ENCODE measurements around the gene APBB2. TPM values are rescaled to one million over a fixed set of nuclear protein-coding genes. Genes with fewer than 3 reads are reported as not detected.
A peak's percentile ranks its signal among the peaks of the same experiment; 100 is the strongest.

Gene APBB2
- total and polyA plus RNA-seq, 2 of the 4 experiments (the other 2 are of a cell fraction): 47.9 to 75.5 TPM

- TF ChIP-seq, protein P1, sequence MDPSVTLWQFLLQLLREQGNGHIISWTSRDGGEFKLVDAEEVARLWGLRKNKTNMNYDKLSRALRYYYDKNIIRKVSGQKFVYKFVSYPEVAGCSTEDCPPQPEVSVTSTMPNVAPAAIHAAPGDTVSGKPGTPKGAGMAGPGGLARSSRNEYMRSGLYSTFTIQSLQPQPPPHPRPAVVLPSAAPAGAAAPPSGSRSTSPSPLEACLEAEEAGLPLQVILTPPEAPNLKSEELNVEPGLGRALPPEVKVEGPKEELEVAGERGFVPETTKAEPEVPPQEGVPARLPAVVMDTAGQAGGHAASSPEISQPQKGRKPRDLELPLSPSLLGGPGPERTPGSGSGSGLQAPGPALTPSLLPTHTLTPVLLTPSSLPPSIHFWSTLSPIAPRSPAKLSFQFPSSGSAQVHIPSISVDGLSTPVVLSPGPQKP (IDR thresholded peaks at IDR 0.05; ENCODE audit: borderline replicate concordance, low read depth, low read length): no peak
- TF ChIP-seq MXI1 (IDR thresholded peaks at IDR 0.05; ENCODE audit: borderline replicate concordance, low read depth, low read length) (no peak), RAD21 (IDR thresholded peaks at IDR 0.05; ENCODE audit: low read length) (no peak), RFX5 (IDR thresholded peaks at IDR 0.05; ENCODE audit: low read depth, low read length) (no peak), FOS (IDR thresholded peaks at IDR 0.05; ENCODE audit: low read depth, low read length) (no peak)
These were observed 1.6 kb upstream of the APBB2 start (continued) for GRCh38 chr4:41215969-41216293.

GRCh38 chr4:41215155-41215554, 813 bp upstream of the APBB2 start:
- DNase-seq (no peak), ATAC-seq (ENCODE audit: low read depth) (no peak)
- ChIA-PET CTCF (interaction anchor here (1.2 to 1.5 kb wide), 2 partner anchors 78 to 288 kb away, joined by 4 read pairs; no protein-coding TSS in a partner anchor), POLR2A (ENCODE audit: unreplicated experiment) (no interaction called here)
- Histone ChIP-seq H3K27me3 (ENCODE audit: control insufficient read depth, insufficient read depth, low read length) (no peaks in the 10 kb centered on the region), H4K20me1 (ENCODE audit: insufficient read depth, low read length) (no peaks in the 10 kb centered on the region), H3K56ac (ENCODE audit: extremely low read depth, insufficient read depth, low read length) (no peak overlapping the region), H2AK9ac (replicated peaks; ENCODE audit: low read depth, low read length, poor library complexity) (no peak overlapping the region), H2AFZ (replicated peaks; ENCODE audit: low read length, poor library complexity) (peak overlapping the region; percentile 34), H2BK20ac (ENCODE audit: low read depth, low read length) (no peak overlapping the region), H2BK15ac (ENCODE audit: low read depth, low read length) (no peak overlapping the region), H3K23ac (ENCODE audit: low read depth, low read length) (0 out of 2 replicates have a peak overlapping the region, but pooled peaks have one; percentile 12), H4K5ac (ENCODE audit: low read depth, low read length) (no peak overlapping the region), H3K9me1 (ENCODE audit: insufficient read depth, low read length) (no peaks in the 10 kb centered on the region; the same call in 1 of the 2 replicates), H3K9me3 (ENCODE audit: control insufficient read depth, insufficient read depth, low read length) (no peaks in the 10 kb centered on the region), H3K9ac (ENCODE audit: low read depth, low read length) (no peak overlapping the region), H3K4ac (ENCODE audit: low read depth, low read length) (0 out of 2 replicates have a peak overlapping the region, but pooled peaks have one; percentile 11), H4K91ac (ENCODE audit: insufficient read depth, low read depth, low read length) (peak overlapping the region; percentile 40; the same call in 1 of the 2 replicates), H2BK120ac (ENCODE audit: low read depth, low read length) (no peak overlapping the region), H2BK5ac (ENCODE audit: low read depth, low read length, poor library complexity, severe bottlenecking) (no peak overlapping the region), H3K36me3 (ENCODE audit: control insufficient read depth, insufficient read depth, low read length) (no peaks in the 10 kb centered on the region), H4K8ac (ENCODE audit: low read depth in 2 of 2, low read length in 2 of 2) (no peak overlapping the region; a peak in 1 of 4 replicates), H3K4me2 (ENCODE audit: low read depth, low read length) (no peak overlapping the region), H3K14ac (replicated peaks; ENCODE audit: low read depth, low read length) (no peak overlapping the region), H3K18ac (ENCODE audit: low read depth, low read length) (no peak overlapping the region), H2AK5ac (ENCODE audit: low read depth, low read length) (no peak overlapping the region), H3K27ac (ENCODE audit: insufficient read depth, low read length) (no peak overlapping the region), H3K79me1 (ENCODE audit: low read depth in 1 of 2, low read length in 2 of 2) (peaks cover 6 to 18% of the 10 kb centered on the region in 2 experiments), H3K4me3 (ENCODE audit: insufficient read depth, low read depth, low read length) (no peak overlapping the region), H3K4me1 (ENCODE audit: control insufficient read depth, insufficient read depth, low read length) (peaks cover 2% of the 10 kb centered on the region; the same call in 1 of the 2 replicates)
- intact Hi-C loops (cut with micrococcal nuclease) (loop anchor here (2.0 kb wide), 1 partner anchor 38 kb away; no protein-coding TSS in a partner anchor), dilution Hi-C loops (cut with HindIII; ENCODE audit: low sequenced_read_pairs, unreplicated experiment) (no loop called here), in situ Hi-C loops (cut with MboI; ENCODE audit: low sequenced_read_pairs) (loop anchor here (5.0 kb wide), 2 partner anchors 238 to 293 kb away; no protein-coding TSS in a partner anchor)
- TF ChIP-seq BHLHE40 (IDR thresholded peaks at IDR 0.05; ENCODE audit: low read depth, low read length) (no peak), RAD21 (IDR thresholded peaks at IDR 0.05; ENCODE audit: low read length) (no peak), MAFK (IDR thresholded peaks at IDR 0.05; ENCODE audit: low read depth, low read length) (no peak), CEBPB (IDR thresholded peaks at IDR 0.05; ENCODE audit: low read depth, low read length) (no peak), MAZ (IDR thresholded peaks at IDR 0.05; ENCODE audit: borderline replicate concordance, low read depth, low read length) (no peak), CHD1 (IDR thresholded peaks at IDR 0.05; ENCODE audit: low read depth, low read length) (no peak)
- TF ChIP-seq, protein P1 (IDR thresholded peaks at IDR 0.05; ENCODE audit: borderline replicate concordance, low read depth, low read length): no peak
- BruUV-seq (replicated peaks): no TSS peak
- 90% methylated on average over 2 of the region's 9 CpGs; no CpG with 5 or more reads in 1 of the 2 experiments for WGBS, 2 experiments (ENCODE audit: extremely low coverage in 2 of 2, insufficient read length in 1 of 2)

Measured in IMR-90 (cell line).